ENCODE results near the gene GJC2.

GJC2 gene

DNA sequence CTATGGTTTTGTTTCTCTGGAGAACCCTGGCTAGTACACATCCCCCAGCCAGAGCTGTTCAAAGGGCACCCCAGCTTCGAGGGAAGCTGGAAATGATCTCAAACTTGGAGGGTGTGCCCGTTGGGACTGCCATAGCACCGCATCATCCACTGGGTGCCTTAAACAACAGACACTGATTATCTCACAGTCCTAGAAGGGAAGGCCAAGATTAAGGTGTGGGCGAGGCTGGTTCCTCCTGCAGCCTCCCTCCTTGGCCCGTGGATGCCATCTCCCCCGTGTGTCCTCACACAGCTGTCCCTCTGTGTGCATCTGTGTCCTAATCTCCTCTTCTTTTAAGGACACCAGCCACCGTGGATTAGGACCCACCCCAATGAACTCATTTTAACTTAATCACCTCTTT is 11.6 kb downstream of the GJC2 start:
- TF ChIP-seq, protein P1, sequence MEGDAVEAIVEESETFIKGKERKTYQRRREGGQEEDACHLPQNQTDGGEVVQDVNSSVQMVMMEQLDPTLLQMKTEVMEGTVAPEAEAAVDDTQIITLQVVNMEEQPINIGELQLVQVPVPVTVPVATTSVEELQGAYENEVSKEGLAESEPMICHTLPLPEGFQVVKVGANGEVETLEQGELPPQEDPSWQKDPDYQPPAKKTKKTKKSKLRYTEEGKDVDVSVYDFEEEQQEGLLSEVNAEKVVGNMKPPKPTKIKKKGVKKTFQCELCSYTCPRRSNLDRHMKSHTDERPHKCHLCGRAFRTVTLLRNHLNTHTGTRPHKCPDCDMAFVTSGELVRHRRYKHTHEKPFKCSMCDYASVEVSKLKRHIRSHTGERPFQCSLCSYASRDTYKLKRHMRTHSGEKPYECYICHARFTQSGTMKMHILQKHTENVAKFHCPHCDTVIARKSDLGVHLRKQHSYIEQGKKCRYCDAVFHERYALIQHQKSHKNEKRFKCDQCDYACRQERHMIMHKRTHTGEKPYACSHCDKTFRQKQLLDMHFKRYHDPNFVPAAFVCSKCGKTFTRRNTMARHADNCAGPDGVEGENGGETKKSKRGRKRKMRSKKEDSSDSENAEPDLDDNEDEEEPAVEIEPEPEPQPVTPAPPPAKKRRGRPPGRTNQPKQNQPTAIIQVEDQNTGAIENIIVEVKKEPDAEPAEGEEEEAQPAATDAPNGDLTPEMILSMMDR (IDR thresholded peaks at IDR 0.05; ENCODE audit: low read depth, low read length) = no peak
- Histone ChIP-seq H3K36me3 (no peaks in the 10 kb centered on the region), H3K4me3 (ENCODE audit: low read depth, low read length) (no peak overlapping the region), H3K9me3 (no peaks in the 10 kb centered on the region), H3K4me1 (peaks cover 8% of the 10 kb centered on the region; the same call in 1 of the 2 replicates), H3K27me3 (no peaks in the 10 kb centered on the region)
- DNase-seq = no peak

DNA sequence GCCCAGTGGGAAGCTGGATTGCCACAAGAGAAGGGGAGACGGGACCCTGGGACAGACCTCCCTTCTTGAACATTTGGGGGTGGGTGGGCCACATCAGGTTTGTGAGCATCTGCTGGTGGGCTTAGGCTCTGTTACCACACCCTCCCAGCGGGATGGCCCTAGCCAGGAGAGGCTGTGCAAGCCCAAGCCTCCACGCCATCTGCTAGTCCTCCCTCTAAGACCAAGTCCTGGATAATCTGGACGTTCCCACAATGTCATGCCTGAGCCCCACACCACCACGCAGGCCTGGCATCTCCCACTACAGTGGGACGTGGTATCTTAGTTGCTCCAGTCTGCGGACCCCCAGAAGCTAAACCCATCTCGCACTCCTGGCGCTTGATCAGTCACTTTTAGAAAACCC is 12.1 kb downstream of the GJC2 start:
- Histone ChIP-seq H3K27me3 (no peaks in the 10 kb centered on the region), H3K4me1 (peaks cover 8% of the 10 kb centered on the region; the same call in 1 of the 2 replicates), H3K9me3 (no peaks in the 10 kb centered on the region), H3K36me3 (no peaks in the 10 kb centered on the region), H3K4me3 (ENCODE audit: low read depth, low read length) (no peak overlapping the region)
- TF ChIP-seq, protein P1 (IDR thresholded peaks at IDR 0.05; ENCODE audit: low read depth, low read length) = no peak
- DNase-seq = no peak

DNA sequence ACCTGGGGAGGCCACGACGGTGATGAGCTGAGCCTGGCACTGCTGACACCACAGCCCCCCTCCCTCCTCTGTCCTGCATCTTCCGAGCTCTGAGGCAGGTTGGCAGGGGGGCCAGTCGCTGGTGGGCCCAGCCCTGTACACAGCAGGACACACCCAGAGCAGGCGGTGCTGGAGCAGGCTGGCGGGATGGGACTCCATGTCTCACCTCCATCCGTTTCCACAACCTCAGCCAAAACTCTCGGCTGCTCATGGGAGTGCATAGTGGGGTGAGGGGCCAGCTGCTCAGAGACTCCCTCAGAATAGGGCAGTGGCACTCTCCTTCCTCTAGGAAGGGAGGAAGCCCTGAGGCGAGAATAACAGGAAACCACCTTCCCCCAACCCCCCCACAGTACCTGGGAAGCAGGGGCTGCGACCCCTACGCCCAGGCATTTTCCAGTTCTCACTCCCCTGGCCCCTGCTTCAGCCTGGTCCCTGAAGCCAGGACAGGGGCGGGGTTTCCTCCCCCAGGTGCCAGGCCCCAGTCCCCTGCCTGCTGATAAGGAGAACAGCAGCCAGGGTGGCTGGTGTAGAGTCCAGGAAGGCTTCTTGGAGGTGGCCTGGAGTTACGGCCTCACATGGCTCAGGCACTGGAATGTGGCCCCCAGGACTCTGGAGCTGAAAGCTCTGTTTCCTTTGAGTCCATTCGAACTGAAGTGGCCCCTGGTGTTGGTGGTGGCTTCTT is 12.7 kb downstream of the GJC2 start:
- Histone ChIP-seq H3K4me3 (ENCODE audit: low read depth, low read length) (no peak overlapping the region), H3K27me3 (no peaks in the 10 kb centered on the region), H3K9me3 (no peaks in the 10 kb centered on the region), H3K36me3 (no peaks in the 10 kb centered on the region), H3K4me1 (peaks cover 8% of the 10 kb centered on the region; the same call in 1 of the 2 replicates)
- peak; percentile 48 for DNase-seq
- TF ChIP-seq, protein P1 (IDR thresholded peaks at IDR 0.05; ENCODE audit: low read depth, low read length) = peak; percentile 5; the same call in 1 of the 2 replicates

DNA sequence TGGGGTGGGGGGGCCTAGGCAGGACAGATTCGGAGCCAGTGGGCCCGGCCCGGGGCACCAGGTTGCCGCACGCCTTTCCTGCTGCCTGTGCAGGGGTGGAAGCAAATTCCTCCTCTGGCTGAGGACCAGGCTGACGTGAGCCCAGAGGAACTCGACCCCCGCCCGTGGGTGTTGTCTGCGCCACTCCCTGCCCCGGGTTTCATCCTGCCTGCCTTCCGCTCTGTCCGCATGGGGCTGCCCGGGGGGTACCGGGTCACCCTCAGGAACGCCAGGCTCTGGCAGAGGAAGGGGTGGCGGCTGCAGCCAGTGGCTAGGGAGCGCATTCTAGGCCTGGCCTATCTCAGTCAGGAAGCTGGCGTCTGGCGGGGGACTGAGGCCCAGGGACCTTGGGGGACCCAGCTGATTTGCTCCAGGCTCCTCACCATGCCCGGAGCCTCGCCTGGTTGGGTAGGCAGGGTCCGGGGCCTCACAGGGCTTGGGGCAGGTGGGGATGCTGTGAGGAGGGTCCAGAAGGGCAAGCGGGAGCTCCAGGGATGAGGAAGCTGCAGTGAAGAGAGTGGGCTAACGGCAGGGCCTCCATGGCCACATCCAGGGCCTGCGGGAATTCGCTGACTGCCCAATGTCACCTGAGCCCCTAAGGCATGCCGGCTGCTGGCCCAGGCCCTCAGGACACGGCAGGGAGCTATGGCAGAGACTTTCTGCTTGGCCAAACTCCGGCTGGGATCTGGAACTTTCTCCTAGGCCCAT is 13.4 kb downstream of the GJC2 start:
- no peak for DNase-seq
- Histone ChIP-seq H3K27me3 (no peaks in the 10 kb centered on the region), H3K4me3 (ENCODE audit: low read depth, low read length) (no peak overlapping the region), H3K9me3 (no peaks in the 10 kb centered on the region), H3K36me3 (no peaks in the 10 kb centered on the region), H3K4me1 (peaks cover 8% of the 10 kb centered on the region; the same call in 1 of the 2 replicates)
- TF ChIP-seq, protein P1 (IDR thresholded peaks at IDR 0.05; ENCODE audit: low read depth, low read length) = no peak

DNA sequence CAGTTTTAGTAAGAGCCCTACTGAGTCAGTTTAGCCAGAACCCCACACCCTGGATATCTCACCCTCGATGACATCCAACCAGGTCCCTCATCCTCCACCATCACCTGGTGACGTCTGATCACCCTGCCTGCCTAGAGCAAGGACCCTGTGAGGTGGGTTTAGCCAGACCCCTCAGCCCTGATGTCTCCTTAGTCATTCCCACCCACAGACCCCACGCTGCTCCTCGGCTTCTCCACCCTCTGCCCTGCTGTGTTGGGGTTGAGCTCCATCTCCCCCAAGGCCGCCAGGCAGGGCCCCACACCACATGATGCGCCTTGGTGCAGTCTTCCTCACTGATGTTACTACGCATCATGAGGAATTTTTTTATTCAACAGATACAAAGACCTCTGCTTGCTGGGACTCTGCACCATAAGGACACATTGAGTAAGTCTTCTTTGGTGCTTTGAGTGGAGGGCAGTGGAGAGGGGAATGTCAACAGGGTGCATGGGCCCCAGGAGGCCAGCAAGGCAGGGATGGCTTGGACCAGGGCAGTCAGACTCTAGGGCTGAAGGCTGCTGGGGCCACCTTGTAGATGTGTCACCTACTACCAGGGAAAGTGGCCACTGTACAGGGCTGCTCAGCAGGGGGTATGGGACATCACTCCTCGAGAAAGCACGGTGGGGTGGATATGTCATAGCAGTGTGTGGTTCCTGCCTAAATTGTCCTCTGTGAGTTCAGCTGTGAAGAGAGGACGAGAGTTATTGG is 14.2 kb downstream of the GJC2 start:
- peaks cover 8% of the 10 kb centered on the region; the same call in 1 of the 2 replicates for H3K4me1 ChIP-seq
- TF ChIP-seq, protein P1 (IDR thresholded peaks at IDR 0.05; ENCODE audit: low read depth, low read length) = no peak
- no peaks in the 10 kb centered on the region for H3K36me3 ChIP-seq

More for the DNA sequence above, 14.2 kb downstream of the GJC2 start:
- Histone ChIP-seq H3K4me3 (ENCODE audit: low read depth, low read length) (no peak overlapping the region), H3K27me3 (no peaks in the 10 kb centered on the region), H3K9me3 (no peaks in the 10 kb centered on the region)
- DNase-seq = no peak
